Measurements from ENCODE around the gene FRMPD4. TPM values are rescaled to one million over a fixed set of nuclear protein-coding genes. Genes with fewer than 3 reads are reported as not detected.

FRMPD4 gene
- total and polyA plus RNA-seq, 10 of the 15 experiments (the other 5 are each of a cell fraction or from before 2014, with no cell fraction given), result not detected

- intact Hi-C loops (cut with micrococcal nuclease; ENCODE audit: unreplicated experiment), result no loop called here
- in situ Hi-C loops (cut with MboI), result no loop called here
- 6% methylated on average over 2 of the region's 2 CpGs for WGBS (ENCODE audit: insufficient coverage, insufficient replicate concordance, low lambda C conversion rate, missing lambda C conversion rate)
- ATAC-seq (no peak), FAIRE-seq (no peak), DNase-seq (ENCODE audit: low read depth, low spot score) (no peak)
- Histone ChIP-seq H3K4me1 (ENCODE audit: control insufficient read depth, insufficient read depth, low read length) (no peaks in the 10 kb centered on the region), H3K27ac (ENCODE audit: control insufficient read depth, insufficient read depth) (no peak overlapping the region), H3K9ac (ENCODE audit: control insufficient read depth, insufficient read depth, low read length) (no peak overlapping the region), H3K9me3 (replicated peaks; ENCODE audit: control insufficient read depth, insufficient read depth, low read length) (no peaks in the 10 kb centered on the region), H4K20me1 (ENCODE audit: control insufficient read depth, insufficient read depth) (no peaks in the 10 kb centered on the region), H3K27me3 (replicated peaks in 1 of 2; ENCODE audit: control insufficient read depth in 2 of 2, insufficient read depth in 2 of 2, low read length in 1 of 2) (no peaks in the 10 kb centered on the region; a peak in 1 of 4 replicates), H3K79me2 (ENCODE audit: control insufficient read depth, insufficient read depth, low read length) (no peaks in the 10 kb centered on the region), H3K4me3 (no peak overlapping the region), H2AFZ (ENCODE audit: control insufficient read depth, low read depth, low read length) (no peak overlapping the region), H3K4me2 (ENCODE audit: control insufficient read depth, insufficient read depth) (no peak overlapping the region), H3K36me3 (ENCODE audit: control insufficient read depth in 2 of 2, insufficient read depth in 2 of 2, low read length in 1 of 2) (no peaks in the 10 kb centered on the region)
- ChIA-PET CTCF (no interaction called here), RAD21 (ENCODE audit: unreplicated experiment) (no interaction called here), POLR2A (no interaction called here), SMC1A (ENCODE audit: uncharacterized antibody, unreplicated experiment) (no interaction called here)
- no TSS peak for BruUV-seq (replicated peaks)
- TF ChIP-seq, protein P1, sequence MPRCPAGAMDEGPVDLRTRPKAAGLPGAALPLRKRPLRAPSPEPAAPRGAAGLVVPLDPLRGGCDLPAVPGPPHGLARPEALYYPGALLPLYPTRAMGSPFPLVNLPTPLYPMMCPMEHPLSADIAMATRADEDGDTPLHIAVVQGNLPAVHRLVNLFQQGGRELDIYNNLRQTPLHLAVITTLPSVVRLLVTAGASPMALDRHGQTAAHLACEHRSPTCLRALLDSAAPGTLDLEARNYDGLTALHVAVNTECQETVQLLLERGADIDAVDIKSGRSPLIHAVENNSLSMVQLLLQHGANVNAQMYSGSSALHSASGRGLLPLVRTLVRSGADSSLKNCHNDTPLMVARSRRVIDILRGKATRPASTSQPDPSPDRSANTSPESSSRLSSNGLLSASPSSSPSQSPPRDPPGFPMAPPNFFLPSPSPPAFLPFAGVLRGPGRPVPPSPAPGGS (IDR thresholded peaks at IDR 0.05; ENCODE audit: borderline replicate concordance, insufficient read depth, low read depth, low read length, poor library complexity, severe bottlenecking), result no peak
- TF ChIP-seq SMAD1 (IDR thresholded peaks at IDR 0.05; ENCODE audit: low read depth, partially characterized antibody) (no peak), ZNF274 (IDR thresholded peaks at IDR 0.05; ENCODE audit: insufficient read depth, insufficient read length) (no peak), MEF2B (IDR thresholded peaks at IDR 0.05; ENCODE audit: partially characterized antibody, poor library complexity, severe bottlenecking) (no peak), EP300 (IDR thresholded peaks at IDR 0.05; ENCODE audit: borderline replicate concordance in 1 of 2, control insufficient read depth in 1 of 2, low read depth in 2 of 2, low read length in 2 of 2) (no peak), SRF (IDR thresholded peaks at IDR 0.05; ENCODE audit: low read depth in 2 of 2, low read length in 2 of 2) (no peak), SIN3A (IDR thresholded peaks at IDR 0.05; ENCODE audit: low read depth, low read length) (no peak), ZBTB40 (IDR thresholded peaks at IDR 0.05; ENCODE audit: borderline replicate concordance) (no peak), CREM (IDR thresholded peaks at IDR 0.05; ENCODE audit: low read depth) (no peak), HDAC6 (IDR thresholded peaks at IDR 0.05; ENCODE audit: unreplicated experiment) (no peak), FOXM1 (IDR thresholded peaks at IDR 0.05; ENCODE audit: low read depth, low read length) (no peak), ZNF592 (IDR thresholded peaks at IDR 0.05) (no peak)
- TF ChIP-seq, protein P2, sequence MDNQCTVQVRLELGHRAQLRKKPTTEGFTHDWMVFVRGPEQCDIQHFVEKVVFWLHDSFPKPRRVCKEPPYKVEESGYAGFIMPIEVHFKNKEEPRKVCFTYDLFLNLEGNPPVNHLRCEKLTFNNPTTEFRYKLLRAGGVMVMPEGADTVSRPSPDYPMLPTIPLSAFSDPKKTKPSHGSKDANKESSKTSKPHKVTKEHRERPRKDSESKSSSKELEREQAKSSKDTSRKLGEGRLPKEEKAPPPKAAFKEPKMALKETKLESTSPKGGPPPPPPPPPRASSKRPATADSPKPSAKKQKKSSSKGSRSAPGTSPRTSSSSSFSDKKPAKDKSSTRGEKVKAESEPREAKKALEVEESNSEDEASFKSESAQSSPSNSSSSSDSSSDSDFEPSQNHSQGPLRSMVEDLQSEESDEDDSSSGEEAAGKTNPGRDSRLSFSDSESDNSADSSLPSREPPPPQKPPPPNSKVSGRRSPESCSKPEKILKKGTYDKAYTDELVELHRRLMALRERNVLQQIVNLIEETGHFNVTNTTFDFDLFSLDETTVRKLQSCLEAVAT (IDR thresholded peaks at IDR 0.05), result no peak
These were observed 535.2 kb downstream of the FRMPD4 start for GRCh38 chrX:12673487-12673886.

All from GM12878 (cell line).